OCI-LY7 (cell line): ENCODE results near the gene HS6ST3. TPM values are rescaled to one million over a fixed set of nuclear protein-coding genes. Genes with fewer than 3 reads are reported as not detected.

Experiments used
- BruUV-seq: library from RNA; stranded (reverse); fragments of 400-500 nt; replicated peaks from 2 replicates; lab custom pipeline; 2021; lab: Mats Ljungman, UMichigan
- CTCF ChIA-PET: fragments of 300-600 bp; sonication (Branson Sonifier 250); formaldehyde crosslinking; loops from one replicate; lab custom pipeline; 2022; ENCODE audit warnings: antibody characterized with exemption; ENCODE audit not compliant: unreplicated experiment; lab: Charles Lee
- POLR2A ChIA-PET: fragments of 300-600 bp; sonication (Branson Sonifier 250); formaldehyde crosslinking; loops from one replicate; lab custom pipeline; 2022; ENCODE audit warnings: antibody characterized with exemption; lab: Charles Lee
- DNase-seq: peaks from one replicate; pipeline ENCODE4 v3.0.0-alpha.2; 2015; ENCODE audit warnings: low spot score
- H2AFZ ChIP-seq: fragments of 200-600 bp; sonication (generic), shearing (Covaris generic); 2 replicates; pipeline ENCODE4 v1.6.1; 2014; ENCODE audit warnings: mild to moderate bottlenecking, antibody characterized with exemption, low read length, moderate library complexity
- H3K27ac ChIP-seq: fragments of 200-600 bp; sonication (generic); 2 replicates; pipeline ENCODE4 v1.5.1; 2014; ENCODE audit warnings: mixed run types, low read depth, mild to moderate bottlenecking, moderate library complexity, low read length, inconsistent platforms; ENCODE audit not compliant: poor library complexity, severe bottlenecking
- H3K36me3 ChIP-seq: fragments of 200-600 bp; sonication (generic); 2 replicates; pipeline ENCODE4 v1.6.1; 2014; ENCODE audit warnings: mild to moderate bottlenecking, antibody characterized with exemption, low read length, moderate library complexity, mixed read lengths; ENCODE audit not compliant: insufficient read depth
- H3K4me1 ChIP-seq: fragments of 200-600 bp; sonication (generic); 2 replicates; pipeline ENCODE4 v1.5.1; 2014; ENCODE audit warnings: mild to moderate bottlenecking, low read length; ENCODE audit not compliant: insufficient read depth, poor library complexity, severe bottlenecking
- H3K4me2 ChIP-seq: fragments of 200-600 bp; sonication (generic); 2 replicates; pipeline ENCODE4 v1.6.1; 2014; ENCODE audit warnings: mild to moderate bottlenecking, low read length
- H3K4me3 ChIP-seq: fragments of 200-600 bp; sonication (generic); 2 replicates; pipeline ENCODE4 v1.5.1; 2014; ENCODE audit warnings: mild to moderate bottlenecking, low read depth, low read length; ENCODE audit not compliant: poor library complexity, severe bottlenecking
- H3K79me2 ChIP-seq: fragments of 200-600 bp; sonication (generic); 2 replicates; pipeline ENCODE4 v1.6.1; 2016; ENCODE audit warnings: low read depth, mild to moderate bottlenecking, low read length, moderate library complexity, mixed read lengths; ENCODE audit not compliant: insufficient read depth
- H3K9me2 ChIP-seq: fragments of 200-600 bp; sonication (generic); 2 replicates; pipeline ENCODE4 v1.6.1; 2016; ENCODE audit warnings: mild to moderate bottlenecking, low read length, mixed read lengths; ENCODE audit not compliant: insufficient read depth
- H3K9me3 ChIP-seq: fragments of 200-600 bp; sonication (generic); 2 replicates; pipeline ENCODE4 v1.6.1; 2014; ENCODE audit warnings: mild to moderate bottlenecking, mixed run types, low read length, mixed read lengths
- H4K20me1 ChIP-seq: fragments of 200-600 bp; sonication (generic); 2 replicates; pipeline ENCODE4 v1.6.1; 2014; ENCODE audit warnings: mild to moderate bottlenecking, antibody characterized with exemption, low read length, moderate library complexity, mixed read lengths; ENCODE audit not compliant: insufficient read depth
- EZH2phosphoT487 ChIP-seq: fragments of 200-600 bp; sonication (generic); IDR thresholded peaks from 2 replicates; pipeline ENCODE4 v1.6.1; 2018; ENCODE audit warnings: low read depth, borderline replicate concordance, mild to moderate bottlenecking, mixed run types, antibody characterized with exemption, low read length, moderate library complexity, mixed read lengths
- intact Hi-C: fragments of 100-400 bp; cut with micrococcal nuclease; formaldehyde crosslinking; loops from one replicate; pipeline ENCODE4 v1.10.0; 2022; ENCODE audit not compliant: unreplicated experiment
- total RNA-seq, 2 experiments: library from RNA; depleted of rRNA in 1 of 2; stranded (reverse); fragments of >200 nt in 1 of 2; shearing (Covaris generic) in 1 of 2; gene quantifications; 2 replicates each; pipeline ENCODE4 v1.2.3, GENCODE V29; 2014 to 2022
- TF ChIP-seq, protein P1 (sequence below): fragments of 200-600 bp; sonication (generic); conservative IDR thresholded peaks from 2 replicates; pipeline ENCODE4 v1.5.1; 2014; ENCODE audit warnings: mild to moderate bottlenecking, antibody characterized with exemption, low read length, moderate library complexity, mixed read lengths

The HS6ST3 gene
- total RNA-seq, 2 experiments from 2014 or later: not detected

GRCh38 chr13:96193728-96194310 lies 103.9 kb downstream of the HS6ST3 start:
- no peaks in the 10 kb centered on the region for H3K9me2 ChIP-seq
- intact Hi-C loops: no loop called here
- no peaks in the 10 kb centered on the region for H3K79me2 ChIP-seq
- no peaks in the 10 kb centered on the region for H3K9me3 ChIP-seq
- no TSS peak for BruUV-seq
- H2AFZ ChIP-seq: no peak overlapping the region
- TF ChIP-seq, protein P1, sequence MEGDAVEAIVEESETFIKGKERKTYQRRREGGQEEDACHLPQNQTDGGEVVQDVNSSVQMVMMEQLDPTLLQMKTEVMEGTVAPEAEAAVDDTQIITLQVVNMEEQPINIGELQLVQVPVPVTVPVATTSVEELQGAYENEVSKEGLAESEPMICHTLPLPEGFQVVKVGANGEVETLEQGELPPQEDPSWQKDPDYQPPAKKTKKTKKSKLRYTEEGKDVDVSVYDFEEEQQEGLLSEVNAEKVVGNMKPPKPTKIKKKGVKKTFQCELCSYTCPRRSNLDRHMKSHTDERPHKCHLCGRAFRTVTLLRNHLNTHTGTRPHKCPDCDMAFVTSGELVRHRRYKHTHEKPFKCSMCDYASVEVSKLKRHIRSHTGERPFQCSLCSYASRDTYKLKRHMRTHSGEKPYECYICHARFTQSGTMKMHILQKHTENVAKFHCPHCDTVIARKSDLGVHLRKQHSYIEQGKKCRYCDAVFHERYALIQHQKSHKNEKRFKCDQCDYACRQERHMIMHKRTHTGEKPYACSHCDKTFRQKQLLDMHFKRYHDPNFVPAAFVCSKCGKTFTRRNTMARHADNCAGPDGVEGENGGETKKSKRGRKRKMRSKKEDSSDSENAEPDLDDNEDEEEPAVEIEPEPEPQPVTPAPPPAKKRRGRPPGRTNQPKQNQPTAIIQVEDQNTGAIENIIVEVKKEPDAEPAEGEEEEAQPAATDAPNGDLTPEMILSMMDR: no peak
- no peak for TF ChIP-seq EZH2phosphoT487
- H3K4me2 ChIP-seq: no peak overlapping the region
- no peak for DNase-seq
- no peak overlapping the region for H3K4me3 ChIP-seq
- no peaks in the 10 kb centered on the region for H3K36me3 ChIP-seq
- no peaks in the 10 kb centered on the region for H4K20me1 ChIP-seq
- no peak overlapping the region for H3K27ac ChIP-seq
- ChIA-PET POLR2A (no interaction called here), CTCF (no interaction called here)
- no peaks in the 10 kb centered on the region for H3K4me1 ChIP-seq

DNA sequence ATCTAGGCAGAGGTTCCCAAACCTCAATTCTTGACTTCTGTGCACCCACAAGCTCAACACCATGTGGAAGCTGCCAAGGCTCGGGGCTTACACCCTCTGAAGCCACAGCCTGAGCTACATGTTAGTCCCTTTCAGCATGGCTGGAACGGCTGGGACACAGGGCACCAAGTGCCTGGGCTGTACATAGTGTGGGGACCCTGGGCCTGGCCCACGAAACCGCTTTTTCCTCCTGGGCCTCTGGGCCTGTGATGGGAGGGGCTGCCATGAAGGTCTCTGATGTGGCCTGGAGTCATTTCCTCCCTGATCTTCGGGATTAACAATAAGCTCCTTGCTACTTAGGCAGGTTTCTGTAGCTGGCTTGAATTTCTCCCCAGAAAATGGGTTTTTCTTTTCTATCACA lies 108.1 kb downstream of the HS6ST3 start:
- no peaks in the 10 kb centered on the region for H4K20me1 ChIP-seq
- no peaks in the 10 kb centered on the region for H3K9me2 ChIP-seq
- H3K9me3 ChIP-seq: no peaks in the 10 kb centered on the region
- no peaks in the 10 kb centered on the region for H3K4me1 ChIP-seq
- no peaks in the 10 kb centered on the region for H3K79me2 ChIP-seq
- no peak for DNase-seq
- H3K27ac ChIP-seq: no peak overlapping the region
- H3K4me3 ChIP-seq: no peak overlapping the region
- H3K36me3 ChIP-seq: no peaks in the 10 kb centered on the region
- CTCF ChIA-PET: no interaction called here
- H2AFZ ChIP-seq: no peak overlapping the region
- POLR2A ChIA-PET: no interaction called here
- H3K4me2 ChIP-seq: no peak overlapping the region
- BruUV-seq: no TSS peak
- TF ChIP-seq, protein P1: no peak
- TF ChIP-seq EZH2phosphoT487: no peak
- intact Hi-C loops: no loop called here

GRCh38 chr13:96199315-96199714 lies 109.4 kb downstream of the HS6ST3 start:
- no peaks in the 10 kb centered on the region for H3K9me2 ChIP-seq
- H4K20me1 ChIP-seq: no peaks in the 10 kb centered on the region
- H2AFZ ChIP-seq: no peak overlapping the region
- H3K27ac ChIP-seq: no peak overlapping the region
- POLR2A ChIA-PET: no interaction called here
- no peaks in the 10 kb centered on the region for H3K36me3 ChIP-seq
- CTCF ChIA-PET: no interaction called here
- no peaks in the 10 kb centered on the region for H3K4me1 ChIP-seq
- no TSS peak for BruUV-seq
- no peak overlapping the region for H3K4me3 ChIP-seq
- DNase-seq: no peak
- H3K79me2 ChIP-seq: no peaks in the 10 kb centered on the region
- intact Hi-C loops: no loop called here
- no peaks in the 10 kb centered on the region for H3K9me3 ChIP-seq
- TF ChIP-seq EZH2phosphoT487: no peak
- TF ChIP-seq, protein P1: no peak
- no peak overlapping the region for H3K4me2 ChIP-seq
